Measurements from ENCODE around the gene OSBPL6. TPM values are rescaled to one million over a fixed set of nuclear protein-coding genes. Genes with fewer than 3 reads are reported as not detected.
"Not testable (repeated sequence)": the region's sequence is repeated elsewhere in the genome, so short reads cannot be mapped to it uniquely, and the experiment has no call there.

OSBPL6 gene
- total and polyA plus RNA-seq, 4 donors = 0.75 to 2.4 (median 1.7) TPM

DNA sequence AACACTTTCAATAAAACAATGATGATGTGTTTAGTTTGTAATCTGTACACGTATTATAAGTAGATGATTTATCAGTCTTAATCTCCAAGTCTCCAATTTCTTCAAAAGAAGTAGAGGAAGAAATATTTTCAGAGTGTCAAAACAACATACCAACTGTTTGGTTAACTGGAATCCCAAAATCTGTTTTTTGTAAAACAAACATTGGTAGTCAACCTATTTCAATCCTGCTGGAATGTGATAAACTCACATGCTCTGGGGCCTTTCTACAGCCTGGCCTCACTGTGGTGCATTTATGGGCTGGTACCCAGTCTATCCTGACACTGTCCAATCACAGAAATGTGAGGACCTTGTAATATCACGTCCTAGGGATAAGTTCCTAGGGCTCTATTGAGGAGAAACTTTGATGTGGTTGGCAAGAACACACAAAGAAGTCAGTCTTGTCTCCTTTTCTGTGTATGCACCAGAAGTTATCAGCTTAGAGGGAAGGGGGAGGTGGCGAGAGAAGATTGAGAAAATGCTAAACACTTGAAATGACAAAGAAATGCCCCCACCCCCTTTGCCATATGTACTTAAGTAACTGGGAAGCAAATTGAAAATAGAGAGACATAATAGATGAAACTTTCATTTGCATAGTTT is 209.5 kb downstream of the OSBPL6 start:
- 73 to 79% methylated on average over 3 of the region's 3 CpGs for WGBS, 2 donors
- ATAC-seq (ENCODE audit: low FRiP score) (no peak), DNase-seq (no peak)
- intact Hi-C loops (cut with DNase I) = no loop called here
- no peak overlapping the region for H3K4me3 ChIP-seq (ENCODE audit: low read length in 2 of 2)
- H3K4me1 ChIP-seq (ENCODE audit: control insufficient read depth in 1 of 2, insufficient read depth in 2 of 2, low read length in 2 of 2) = no peaks in the 10 kb centered on the region
- H3K27me3 ChIP-seq (ENCODE audit: control insufficient read depth in 1 of 2, insufficient read depth in 2 of 2, low read length in 1 of 2) = no peaks in the 10 kb centered on the region
- H3K36me3 ChIP-seq (ENCODE audit: control insufficient read depth in 1 of 2, insufficient read depth in 2 of 2, low read length in 1 of 2) = no peaks in the 10 kb centered on the region
- H3K9me3 ChIP-seq (ENCODE audit: control insufficient read depth, low read length) = no peaks in the 10 kb centered on the region
- H3K27ac ChIP-seq (ENCODE audit: low read depth in 1 of 2, low read length in 2 of 2) = no peak overlapping the region

DNA sequence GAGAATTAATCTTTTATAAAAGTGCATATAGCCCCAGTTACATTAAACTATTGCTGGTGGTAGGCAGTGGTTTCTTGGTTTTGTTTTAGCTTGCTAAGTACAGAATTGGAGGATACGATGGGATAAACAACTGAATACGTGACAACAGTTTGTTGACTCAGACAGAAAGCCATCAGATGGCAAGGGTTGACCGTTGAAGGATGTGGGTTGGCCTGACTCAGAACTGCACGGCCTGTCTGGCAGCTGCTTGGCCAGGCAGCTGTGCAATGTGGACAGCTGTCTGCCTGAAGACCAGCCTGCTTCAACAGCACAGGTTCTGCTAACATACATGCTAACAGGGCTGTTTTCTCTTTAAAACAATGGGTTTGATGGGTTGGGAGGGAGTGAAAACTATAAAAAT is 210.1 kb downstream of the OSBPL6 start:
- Histone ChIP-seq H3K9me3 (ENCODE audit: control insufficient read depth, low read length) (no peaks in the 10 kb centered on the region), H3K4me1 (ENCODE audit: control insufficient read depth in 1 of 2, insufficient read depth in 2 of 2, low read length in 2 of 2) (no peaks in the 10 kb centered on the region), H3K27me3 (ENCODE audit: control insufficient read depth in 1 of 2, insufficient read depth in 2 of 2, low read length in 1 of 2) (no peaks in the 10 kb centered on the region), H3K36me3 (ENCODE audit: control insufficient read depth in 1 of 2, insufficient read depth in 2 of 2, low read length in 1 of 2) (no peaks in the 10 kb centered on the region), H3K27ac (ENCODE audit: low read depth in 1 of 2, low read length in 2 of 2) (no peak overlapping the region), H3K4me3 (ENCODE audit: low read length in 2 of 2) (no peak overlapping the region)
- intact Hi-C loops (cut with DNase I) = no loop called here
- 43 to 52% methylated on average over 4 of the region's 4 CpGs for WGBS, 2 donors
- ATAC-seq (ENCODE audit: low FRiP score) (no peak), DNase-seq (peak in 1 of 2 donors; percentile 48)

DNA sequence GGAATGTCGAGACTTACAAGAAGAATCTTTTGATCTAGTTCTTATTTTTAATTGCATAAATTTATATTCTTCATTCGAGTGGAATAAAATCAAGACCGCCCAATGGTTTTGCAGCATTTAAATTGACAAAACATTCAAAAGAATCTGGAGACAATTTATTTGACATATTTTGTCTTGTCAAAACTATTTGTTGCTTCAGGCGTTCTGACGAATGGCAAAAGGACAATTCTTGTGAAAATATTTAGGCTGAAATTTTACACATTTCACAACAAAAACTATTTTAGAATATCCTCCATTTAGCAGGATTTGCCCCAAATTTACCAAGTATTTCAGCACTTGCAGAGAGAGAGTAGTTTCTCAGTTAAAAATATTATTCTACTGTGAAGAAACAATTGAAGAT is 214.9 kb downstream of the OSBPL6 start:
- ATAC-seq (ENCODE audit: low FRiP score) (no peak), DNase-seq (no peak)
- H3K4me1 ChIP-seq (ENCODE audit: control insufficient read depth in 1 of 2, insufficient read depth in 2 of 2, low read length in 2 of 2) = no peaks in the 10 kb centered on the region
- H3K27me3 ChIP-seq (ENCODE audit: control insufficient read depth in 1 of 2, insufficient read depth in 2 of 2, low read length in 1 of 2) = no peaks in the 10 kb centered on the region
- H3K9me3 ChIP-seq (ENCODE audit: control insufficient read depth, low read length) = no peaks in the 10 kb centered on the region
- H3K27ac ChIP-seq (ENCODE audit: low read depth in 1 of 2, low read length in 2 of 2) = no peak overlapping the region
- 70 to 81% methylated on average over 5 of the region's 5 CpGs for WGBS, 2 donors
- no peak overlapping the region for H3K4me3 ChIP-seq (ENCODE audit: low read length in 2 of 2)
- intact Hi-C loops (cut with DNase I) = no loop called here
- no peaks in the 10 kb centered on the region for H3K36me3 ChIP-seq (ENCODE audit: control insufficient read depth in 1 of 2, insufficient read depth in 2 of 2, low read length in 1 of 2)

DNA sequence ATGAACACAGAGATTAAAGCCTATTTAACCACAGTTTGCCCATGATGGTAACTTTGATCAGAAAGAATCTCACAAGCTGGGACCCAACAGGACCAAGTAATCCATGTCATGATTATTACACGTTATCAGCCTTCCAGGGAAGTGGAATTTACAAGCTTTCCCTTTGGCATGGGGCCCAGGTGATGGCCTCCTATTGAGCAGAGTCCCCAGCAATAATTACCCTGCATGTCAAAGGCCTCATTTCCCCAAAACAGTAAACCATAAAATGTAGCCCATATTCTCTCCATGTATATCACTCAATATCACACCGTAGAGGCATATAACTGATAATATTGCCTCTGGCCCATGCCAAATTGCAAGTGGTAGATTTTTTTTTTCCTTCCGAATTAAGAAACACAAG is 217.7 kb downstream of the OSBPL6 start:
- WGBS, 2 donors = 90 to 94% methylated on average over 3 of the region's 3 CpGs
- Histone ChIP-seq H3K27me3 (ENCODE audit: control insufficient read depth in 1 of 2, insufficient read depth in 2 of 2, low read length in 1 of 2) (no peaks in the 10 kb centered on the region), H3K9me3 (ENCODE audit: control insufficient read depth, low read length) (no peaks in the 10 kb centered on the region), H3K27ac (ENCODE audit: low read depth in 1 of 2, low read length in 2 of 2) (no peak overlapping the region), H3K4me1 (ENCODE audit: control insufficient read depth in 1 of 2, insufficient read depth in 2 of 2, low read length in 2 of 2) (no peaks in the 10 kb centered on the region), H3K36me3 (ENCODE audit: control insufficient read depth in 1 of 2, insufficient read depth in 2 of 2, low read length in 1 of 2) (no peaks in the 10 kb centered on the region), H3K4me3 (ENCODE audit: low read length in 2 of 2) (no peak overlapping the region)
- no peak for DNase-seq
- intact Hi-C loops (cut with DNase I) = loop anchor here in 1 of 2 donors (10.0 kb wide), 1 partner anchor 297 kb away; the partner anchor contains the start of gene RBM45
- no peak for ATAC-seq (ENCODE audit: low FRiP score)

GRCh38 chr2:178412453-178412852 is 218.1 kb downstream of the OSBPL6 start:
- WGBS, 2 donors = 95 to 98% methylated on average over 8 of the region's 8 CpGs
- not testable (repeated sequence) for H3K4me3 ChIP-seq (ENCODE audit: low read length in 2 of 2); H3K36me3 ChIP-seq (ENCODE audit: control insufficient read depth in 1 of 2, insufficient read depth in 2 of 2, low read length in 1 of 2); DNase-seq; H3K9me3 ChIP-seq (ENCODE audit: control insufficient read depth, low read length); H3K27ac ChIP-seq (ENCODE audit: low read depth in 1 of 2, low read length in 2 of 2); ATAC-seq (ENCODE audit: low FRiP score); H3K4me1 ChIP-seq (ENCODE audit: control insufficient read depth in 1 of 2, insufficient read depth in 2 of 2, low read length in 2 of 2); H3K27me3 ChIP-seq (ENCODE audit: control insufficient read depth in 1 of 2, insufficient read depth in 2 of 2, low read length in 1 of 2)
- intact Hi-C loops (cut with DNase I) = loop anchor here in 1 of 2 donors (10.0 kb wide), 1 partner anchor 298 kb away; the partner anchor contains the start of gene RBM45

DNA sequence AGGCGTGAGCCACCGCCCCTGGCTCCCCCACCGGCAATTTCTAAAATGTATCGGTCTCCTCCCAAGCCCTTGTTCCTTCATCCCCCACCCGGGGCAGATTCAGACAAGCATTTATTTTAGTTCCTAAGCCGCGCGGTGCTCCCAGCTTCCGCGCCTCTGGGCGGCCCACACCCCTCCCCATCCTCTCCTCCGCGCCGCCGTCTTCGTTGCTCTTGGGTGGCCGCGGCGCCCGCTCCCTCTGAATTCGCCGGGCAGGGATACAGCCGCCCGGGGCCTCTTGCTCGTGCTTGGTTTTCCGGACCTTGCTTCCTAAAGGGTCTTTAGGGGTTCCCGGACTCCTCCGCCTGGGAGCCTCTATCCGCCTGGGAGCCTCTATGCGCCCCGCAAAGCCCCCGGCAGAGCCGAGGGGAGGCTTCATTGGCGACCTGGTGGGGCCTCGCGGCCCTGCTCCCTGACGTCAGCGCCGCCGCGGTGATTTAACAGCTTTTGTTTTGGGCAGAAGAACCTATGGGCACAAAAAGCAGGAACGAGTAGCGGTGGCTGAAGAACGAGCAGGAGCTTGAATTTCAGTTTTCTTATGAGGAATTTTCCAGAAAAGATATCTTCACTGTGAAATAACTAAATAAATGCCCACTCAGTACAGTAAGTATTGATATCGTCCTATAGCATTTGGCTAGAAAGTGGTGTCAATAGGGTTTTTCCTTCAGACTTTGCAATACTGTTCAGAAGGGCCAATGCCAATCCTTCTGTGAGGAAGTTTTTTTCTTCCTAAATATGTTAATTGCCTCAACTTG is 219.4 kb downstream of the OSBPL6 start:
- ATAC-seq (ENCODE audit: low FRiP score) (peak; percentile 94), DNase-seq (peak; percentile 87 to 93)
- Histone ChIP-seq H3K4me3 (ENCODE audit: low read length in 2 of 2) (peak overlapping the region; percentile 53 to 66), H3K4me1 (ENCODE audit: control insufficient read depth in 1 of 2, insufficient read depth in 2 of 2, low read length in 2 of 2) (no peaks in the 10 kb centered on the region), H3K27ac (ENCODE audit: low read depth in 1 of 2, low read length in 2 of 2) (peak overlapping the region; percentile 79 to 83), H3K9me3 (ENCODE audit: control insufficient read depth, low read length) (no peaks in the 10 kb centered on the region), H3K36me3 (ENCODE audit: control insufficient read depth in 1 of 2, insufficient read depth in 2 of 2, low read length in 1 of 2) (no peaks in the 10 kb centered on the region), H3K27me3 (ENCODE audit: control insufficient read depth in 1 of 2, insufficient read depth in 2 of 2, low read length in 1 of 2) (no peaks in the 10 kb centered on the region)
- intact Hi-C loops (cut with DNase I) = loop anchor here in 1 of 2 donors (2.0 to 10.0 kb wide), 2 partner anchors 67 to 299 kb away; partner anchors contain the start of genes PLEKHA3 and RBM45
- WGBS, 2 donors = 0 to 1% methylated on average over 44 to 45 of the region's 45 CpGs

DNA sequence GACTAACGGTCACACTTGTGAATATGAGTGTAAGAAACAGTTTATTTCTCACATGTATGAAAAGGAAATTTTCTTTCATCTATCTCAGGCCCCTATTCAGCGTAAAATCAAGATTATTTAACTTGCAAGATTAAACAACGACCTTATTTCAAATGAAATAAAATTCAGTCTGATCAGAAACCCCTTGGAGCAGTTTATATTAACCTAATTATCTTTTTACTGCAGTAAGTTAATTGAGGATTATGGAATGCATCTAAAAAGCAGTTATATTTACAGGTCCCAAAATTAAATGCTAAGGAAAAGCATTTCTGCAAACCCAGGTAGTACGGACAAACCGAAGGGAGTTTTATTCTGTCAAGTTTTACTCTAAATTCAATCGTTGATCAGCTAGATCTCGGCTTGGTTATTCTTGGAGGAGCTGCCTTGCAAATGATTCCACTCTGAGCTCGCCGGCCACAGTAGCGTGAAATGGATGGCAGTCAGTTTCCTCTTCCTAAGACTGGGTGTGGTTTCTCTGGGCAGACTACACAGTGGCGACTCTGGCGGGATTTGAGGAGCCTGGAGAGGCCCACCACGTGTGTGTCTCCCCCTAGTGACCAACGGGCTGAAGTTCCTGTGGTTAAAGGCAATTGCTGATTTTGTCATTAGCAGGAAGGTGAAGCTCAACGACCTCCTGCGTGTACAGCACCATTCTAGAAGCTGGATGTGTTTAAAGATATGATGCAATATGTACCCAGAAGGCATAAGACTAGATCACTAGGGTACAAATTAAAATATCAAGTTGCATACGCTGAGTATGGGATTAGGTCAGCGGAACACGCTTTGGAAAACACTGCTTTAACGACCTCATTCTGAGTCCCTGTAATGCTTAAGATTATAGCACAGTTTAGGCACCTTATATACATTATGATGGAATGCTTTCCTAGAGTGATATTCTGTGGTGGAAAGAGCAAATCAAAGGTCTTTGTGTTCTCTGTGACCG is 220.2 kb downstream of the OSBPL6 start:
- intact Hi-C loops (cut with DNase I) = loop anchor here in 1 of 2 donors (2.0 to 10.0 kb wide), 2 partner anchors 66 to 300 kb away; partner anchors contain the start of genes PLEKHA3 and RBM45
- Histone ChIP-seq H3K27ac (ENCODE audit: low read depth in 1 of 2, low read length in 2 of 2) (peak overlapping the region; percentile 50 to 83), H3K9me3 (ENCODE audit: control insufficient read depth, low read length) (no peaks in the 10 kb centered on the region), H3K4me1 (ENCODE audit: control insufficient read depth in 1 of 2, insufficient read depth in 2 of 2, low read length in 2 of 2) (no peaks in the 10 kb centered on the region), H3K4me3 (ENCODE audit: low read length in 2 of 2) (peak overlapping the region; percentile 53 to 66), H3K27me3 (ENCODE audit: control insufficient read depth in 1 of 2, insufficient read depth in 2 of 2, low read length in 1 of 2) (no peaks in the 10 kb centered on the region), H3K36me3 (ENCODE audit: control insufficient read depth in 1 of 2, insufficient read depth in 2 of 2, low read length in 1 of 2) (no peaks in the 10 kb centered on the region)
- ATAC-seq (ENCODE audit: low FRiP score) = peak; percentile 97
- WGBS, 2 donors = 13% methylated on average over 21 of the region's 21 CpGs
- DNase-seq = peak; percentile 93

DNA sequence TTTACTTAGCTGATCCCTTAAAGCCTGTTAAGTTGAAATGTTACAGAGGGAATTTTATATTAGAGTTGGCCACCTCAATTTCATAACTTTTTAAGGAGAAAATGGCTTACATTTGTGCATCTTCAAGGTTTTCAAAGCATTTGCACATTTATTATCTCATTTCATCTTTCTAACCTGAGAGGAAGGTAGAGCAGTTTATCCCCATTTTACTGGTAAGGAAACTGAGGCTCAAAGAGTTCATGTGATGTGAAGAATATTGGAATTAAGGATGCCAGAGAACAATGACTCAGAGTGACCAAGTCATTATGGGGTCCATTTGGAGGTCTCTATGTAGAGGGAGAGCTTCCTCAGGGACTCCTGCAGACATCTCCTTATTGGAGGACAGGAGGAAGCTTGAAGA is 221.7 kb downstream of the OSBPL6 start:
- intact Hi-C loops (cut with DNase I) = loop anchor here in 1 of 2 donors (2.0 to 10.0 kb wide), 2 partner anchors 65 to 301 kb away; partner anchors contain the start of genes PLEKHA3 and RBM45
- Histone ChIP-seq H3K36me3 (ENCODE audit: control insufficient read depth in 1 of 2, insufficient read depth in 2 of 2, low read length in 1 of 2) (no peaks in the 10 kb centered on the region), H3K9me3 (ENCODE audit: control insufficient read depth, low read length) (no peaks in the 10 kb centered on the region), H3K4me3 (ENCODE audit: low read length in 2 of 2) (no peak overlapping the region), H3K27me3 (ENCODE audit: control insufficient read depth in 1 of 2, insufficient read depth in 2 of 2, low read length in 1 of 2) (no peaks in the 10 kb centered on the region), H3K4me1 (ENCODE audit: control insufficient read depth in 1 of 2, insufficient read depth in 2 of 2, low read length in 2 of 2) (no peaks in the 10 kb centered on the region), H3K27ac (ENCODE audit: low read depth in 1 of 2, low read length in 2 of 2) (no peak overlapping the region)
- ATAC-seq (ENCODE audit: low FRiP score) (no peak), DNase-seq (no peak)
